Gastrocnemius medialis (tissue), 4 donors: ENCODE data around the gene AUTS2. TPM values are rescaled to one million over a fixed set of nuclear protein-coding genes. Genes with fewer than 3 reads are reported as not detected.

ENCODE experiments used
- ATAC-seq, 2 donors: fragments of 150-250 bp; one replicate each; pipeline ENCODE4 v1.9.1; 2016
- DNase-seq, 2 donors: peaks; one replicate each; pipeline ENCODE4 v3.0.0-alpha.2; 2019
- H3K27ac ChIP-seq, 4 donors: fragments of 200-600 bp; sonication (generic); 1 replicate in 1 of 4; 2 replicates in 3 of 4; pipeline ENCODE4 v1.5.1; 2016 to 2018; ENCODE audit warnings: mild to moderate bottlenecking in 2 of 4, moderate library complexity in 1 of 4
- H3K27me3 ChIP-seq, 3 donors: fragments of 200-600 bp; sonication (generic) in 2 of 3; 1 replicate in 1 of 3; 2 replicates in 2 of 3; pipeline versions ENCODE4 v1.5.1 to v1.6.0; 2016 to 2019; ENCODE audit warnings: mild to moderate bottlenecking in 1 of 3, moderate library complexity in 1 of 3
- H3K36me3 ChIP-seq, 2 donors: fragments of 200-600 bp; sonication (generic) in 1 of 2; one replicate each; pipeline ENCODE4 v1.5.1; 2017 to 2018
- H3K4me1 ChIP-seq, 2 donors: fragments of 200-600 bp; sonication (generic) in 1 of 2; one replicate each; pipeline ENCODE4 v1.5.1; 2016 to 2017; ENCODE audit warnings: mild to moderate bottlenecking in 2 of 2
- H3K4me3 ChIP-seq, 4 donors: fragments of 200-600 bp; sonication (generic) in 3 of 4; 1 replicate in 1 of 4; 2 replicates in 3 of 4; pipeline ENCODE4 v1.5.1; 2016 to 2019; ENCODE audit warnings: mild to moderate bottlenecking in 2 of 4
- H3K9me3 ChIP-seq, 3 donors: fragments of 200-600 bp; sonication (generic) in 2 of 3; 1 replicate in 1 of 3; 2 replicates in 2 of 3; pipeline ENCODE4 v1.5.1; 2016 to 2019
- POLR2A ChIP-seq, 2 donors: fragments of 450-650 bp; IDR thresholded peaks; one replicate each; pipeline ENCODE4 v1.6.1; 2017; ENCODE audit warnings: antibody characterized with exemption in 2 of 2, mild to moderate bottlenecking in 2 of 2, moderate library complexity in 2 of 2
- in situ Hi-C, 4 donors: fragments of 200-750 bp; cut with MboI; loops; one replicate each; pipeline versions ENCODE4 v1.15.0 to v1.8.0; 2017; ENCODE audit warnings: low sequenced_read_pairs in 4 of 4
- intact Hi-C: fragments of 100-400 bp; cut with DNase I; formaldehyde crosslinking; loops from one replicate; pipeline ENCODE4 v1.15.1; 2023; ENCODE audit warnings: low total_unique reads
- total RNA-seq, 4 donors: library from RNA; depleted of rRNA; stranded (reverse); fragments of >200 nt; gene quantifications; one replicate each; pipeline versions ENCODE4 v1.1.0 to v1.2.3, GENCODE V29; 2016
- TF ChIP-seq, protein P1 (sequence below), 5 experiments: fragments of 450-650 bp in 3 of 5; fragments of 200-600 bp in 2 of 5; sonication (generic) in 2 of 5; IDR thresholded peaks in 4 of 5; conservative IDR thresholded peaks in 1 of 5; 1 replicate in 4 of 5; 2 replicates in 1 of 5; pipeline ENCODE4 v1.5.1; 2016 to 2019; ENCODE audit warnings: antibody characterized with exemption in 5 of 5, mild to moderate bottlenecking in 3 of 5, moderate library complexity in 3 of 5

The AUTS2 gene
- total RNA-seq, 4 donors from 2014 or later: 2.5 to 16.2 (median 8.5) TPM

DNA sequence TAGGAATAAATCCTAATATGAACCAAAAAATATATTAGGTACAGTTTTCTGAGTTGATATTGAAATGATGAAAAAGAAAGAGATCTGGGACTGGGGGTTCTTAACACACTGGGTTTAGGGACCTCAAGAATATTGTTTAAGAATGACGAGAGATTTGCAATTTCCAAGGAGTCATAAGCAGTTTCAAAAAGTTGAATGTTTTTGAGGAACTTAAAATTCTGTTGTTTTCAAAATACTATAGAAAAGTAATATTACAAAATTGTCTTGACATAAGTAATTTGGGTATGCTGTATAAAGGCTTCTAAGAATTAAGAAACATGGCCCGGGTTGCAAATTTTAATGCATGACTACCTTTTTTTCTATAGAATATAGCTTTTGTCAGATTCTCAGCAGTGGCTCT lies 88.1 kb downstream of the AUTS2 start:
- H3K27me3 ChIP-seq: no peaks in the 10 kb centered on the region
- peaks cover 6 to 14% of the 10 kb centered on the region in 2 donors for H3K4me1 ChIP-seq
- ATAC-seq: no peak
- no peak overlapping the region for H3K27ac ChIP-seq
- TF ChIP-seq, protein P1, sequence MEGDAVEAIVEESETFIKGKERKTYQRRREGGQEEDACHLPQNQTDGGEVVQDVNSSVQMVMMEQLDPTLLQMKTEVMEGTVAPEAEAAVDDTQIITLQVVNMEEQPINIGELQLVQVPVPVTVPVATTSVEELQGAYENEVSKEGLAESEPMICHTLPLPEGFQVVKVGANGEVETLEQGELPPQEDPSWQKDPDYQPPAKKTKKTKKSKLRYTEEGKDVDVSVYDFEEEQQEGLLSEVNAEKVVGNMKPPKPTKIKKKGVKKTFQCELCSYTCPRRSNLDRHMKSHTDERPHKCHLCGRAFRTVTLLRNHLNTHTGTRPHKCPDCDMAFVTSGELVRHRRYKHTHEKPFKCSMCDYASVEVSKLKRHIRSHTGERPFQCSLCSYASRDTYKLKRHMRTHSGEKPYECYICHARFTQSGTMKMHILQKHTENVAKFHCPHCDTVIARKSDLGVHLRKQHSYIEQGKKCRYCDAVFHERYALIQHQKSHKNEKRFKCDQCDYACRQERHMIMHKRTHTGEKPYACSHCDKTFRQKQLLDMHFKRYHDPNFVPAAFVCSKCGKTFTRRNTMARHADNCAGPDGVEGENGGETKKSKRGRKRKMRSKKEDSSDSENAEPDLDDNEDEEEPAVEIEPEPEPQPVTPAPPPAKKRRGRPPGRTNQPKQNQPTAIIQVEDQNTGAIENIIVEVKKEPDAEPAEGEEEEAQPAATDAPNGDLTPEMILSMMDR (IDR thresholded peaks at IDR 0.05 in 4 of 5, conservative IDR thresholded peaks at IDR 0.05 in 1 of 5): no peak
- no peak for TF ChIP-seq POLR2A (IDR thresholded peaks at IDR 0.05)
- H3K4me3 ChIP-seq: no peak overlapping the region
- intact Hi-C loops: no loop called here
- in situ Hi-C loops: no loop called here
- no peak for DNase-seq
- no peaks in the 10 kb centered on the region for H3K9me3 ChIP-seq
- H3K36me3 ChIP-seq: no peaks in the 10 kb centered on the region

DNA sequence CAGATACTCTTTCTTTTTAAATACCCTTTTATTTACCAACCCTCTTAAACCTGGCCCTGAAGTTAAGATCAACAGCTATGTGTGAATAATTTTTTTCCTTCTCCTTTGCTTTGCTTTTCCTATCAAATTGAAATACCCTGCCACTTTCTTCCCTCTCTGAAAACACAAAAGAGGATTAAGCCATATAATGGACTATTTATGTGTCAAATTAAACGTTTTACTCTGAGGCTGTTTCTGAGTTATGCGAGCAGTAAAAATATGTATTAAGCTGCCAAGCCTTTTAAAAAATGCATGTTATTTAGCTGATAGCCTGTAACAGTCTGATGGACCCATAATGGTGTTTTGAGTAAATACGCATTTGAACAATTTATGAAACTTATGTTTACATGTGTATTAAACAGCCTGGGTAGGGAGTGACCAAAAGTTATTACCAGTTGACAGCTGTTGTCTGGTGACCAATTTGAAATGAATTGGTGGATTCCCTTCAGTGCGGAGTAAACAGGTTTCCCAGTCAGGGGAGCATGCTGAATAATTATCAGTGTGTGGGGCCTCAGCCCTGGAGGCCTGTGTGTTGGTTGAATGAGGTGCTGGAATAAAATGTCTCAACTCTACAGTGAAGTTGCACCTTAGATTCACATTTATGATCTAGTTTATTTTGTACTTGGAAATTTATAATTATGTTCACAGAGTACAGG lies 89.6 kb downstream of the AUTS2 start:
- intact Hi-C loops (no loop called here), in situ Hi-C loops (no loop called here)
- Histone ChIP-seq H3K27ac (no peak overlapping the region), H3K4me1 (peaks cover 6 to 14% of the 10 kb centered on the region in 2 donors), H3K27me3 (no peaks in the 10 kb centered on the region), H3K36me3 (no peaks in the 10 kb centered on the region), H3K4me3 (no peak overlapping the region), H3K9me3 (no peaks in the 10 kb centered on the region)
- no peak for TF ChIP-seq POLR2A (IDR thresholded peaks at IDR 0.05)
- TF ChIP-seq, protein P1 (IDR thresholded peaks at IDR 0.05 in 4 of 5, conservative IDR thresholded peaks at IDR 0.05 in 1 of 5): no peak
- ATAC-seq (no peak), DNase-seq (no peak)

DNA sequence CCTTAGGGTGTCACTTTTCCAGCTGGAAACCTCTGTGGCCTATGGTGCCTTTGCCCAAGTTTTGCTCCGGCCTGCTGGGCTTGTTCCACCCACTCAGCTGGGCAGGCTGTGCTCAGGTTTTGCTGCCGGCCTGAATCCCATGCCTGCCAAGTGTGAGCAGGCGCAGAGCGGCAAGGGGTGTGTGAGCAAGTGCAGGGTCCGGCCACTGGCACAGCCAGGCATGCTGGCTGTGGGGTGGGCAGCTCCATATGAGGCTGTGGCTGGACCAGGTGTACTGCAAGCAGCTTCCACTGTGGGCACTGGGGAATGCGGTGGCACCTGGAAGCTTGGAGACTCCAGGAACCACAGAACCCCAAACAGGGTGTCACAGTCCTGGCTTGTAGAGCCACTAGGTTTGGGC lies 92.1 kb downstream of the AUTS2 start:
- Histone ChIP-seq H3K27ac (no peak overlapping the region), H3K4me1 (peaks cover 5 to 8% of the 10 kb centered on the region in 2 donors), H3K36me3 (no peaks in the 10 kb centered on the region), H3K27me3 (no peaks in the 10 kb centered on the region), H3K9me3 (no peaks in the 10 kb centered on the region), H3K4me3 (no peak overlapping the region)
- in situ Hi-C loops (no loop called here), intact Hi-C loops (no loop called here)
- ATAC-seq (no peak), DNase-seq (no peak)
- no peak for TF ChIP-seq POLR2A (IDR thresholded peaks at IDR 0.05)
- TF ChIP-seq, protein P1 (IDR thresholded peaks at IDR 0.05 in 4 of 5, conservative IDR thresholded peaks at IDR 0.05 in 1 of 5): no peak

DNA sequence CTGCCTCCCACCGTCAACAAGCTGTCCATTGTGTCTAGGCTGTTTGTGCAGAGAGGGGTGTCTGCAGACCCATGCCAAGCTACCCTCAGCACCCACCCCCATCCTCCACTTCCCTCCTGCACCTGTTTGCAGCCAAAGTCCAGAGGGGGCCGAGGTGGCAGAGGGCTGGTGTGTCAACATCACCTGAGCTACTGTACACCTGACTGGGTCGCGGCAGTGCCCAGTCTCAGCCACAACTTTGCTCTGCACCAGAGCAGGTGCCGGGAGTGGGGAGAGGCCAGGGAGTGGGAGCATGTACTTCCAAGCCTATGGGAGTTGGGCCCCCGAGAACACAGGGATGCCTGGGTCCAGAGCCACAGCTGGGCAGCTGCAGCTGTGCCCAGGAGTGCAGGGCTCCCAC lies 93.1 kb downstream of the AUTS2 start:
- DNase-seq (no peak), ATAC-seq (no peak)
- in situ Hi-C loops (no loop called here), intact Hi-C loops (no loop called here)
- H3K27me3 ChIP-seq: no peaks in the 10 kb centered on the region
- no peak overlapping the region for H3K4me3 ChIP-seq
- no peaks in the 10 kb centered on the region for H3K9me3 ChIP-seq
- no peaks in the 10 kb centered on the region for H3K36me3 ChIP-seq
- TF ChIP-seq, protein P1 (IDR thresholded peaks at IDR 0.05 in 4 of 5, conservative IDR thresholded peaks at IDR 0.05 in 1 of 5): no peak
- no peak for TF ChIP-seq POLR2A (IDR thresholded peaks at IDR 0.05)
- H3K27ac ChIP-seq: no peak overlapping the region
- H3K4me1 ChIP-seq: no peaks in the 10 kb centered on the region

DNA sequence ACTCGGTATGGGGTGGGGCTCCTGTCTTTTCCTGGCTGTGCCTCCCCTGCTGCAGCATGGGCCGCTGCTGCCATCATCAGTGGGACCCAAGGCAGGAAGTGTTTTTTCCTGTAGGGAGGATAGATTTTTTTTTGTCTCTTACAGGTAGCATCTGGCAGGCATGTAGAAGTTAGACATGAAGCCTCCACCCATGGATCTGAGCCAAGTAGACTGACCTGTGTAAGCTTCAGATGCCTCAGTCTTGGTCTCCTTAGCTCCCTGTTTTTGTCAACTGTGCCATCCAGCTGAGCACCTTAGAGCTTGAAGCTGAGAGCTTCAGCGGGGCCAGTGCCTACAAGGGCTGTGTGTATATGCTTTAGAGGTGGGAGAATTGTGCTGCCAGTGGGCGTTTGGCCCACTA lies 93.5 kb downstream of the AUTS2 start:
- in situ Hi-C loops: no loop called here
- TF ChIP-seq POLR2A (IDR thresholded peaks at IDR 0.05): no peak
- TF ChIP-seq, protein P1 (IDR thresholded peaks at IDR 0.05 in 4 of 5, conservative IDR thresholded peaks at IDR 0.05 in 1 of 5): no peak

More for the DNA sequence above, 93.5 kb downstream of the AUTS2 start:
- no peaks in the 10 kb centered on the region for H3K36me3 ChIP-seq
- no peaks in the 10 kb centered on the region for H3K9me3 ChIP-seq
- DNase-seq (no peak), ATAC-seq (no peak)
- H3K27me3 ChIP-seq: no peaks in the 10 kb centered on the region
- H3K4me1 ChIP-seq: no peaks in the 10 kb centered on the region
- no peak overlapping the region for H3K4me3 ChIP-seq
- intact Hi-C loops: no loop called here
- no peak overlapping the region for H3K27ac ChIP-seq
